ENCODE measurements around the gene GATA5.
"Not testable (repeated sequence)": the region's sequence is repeated elsewhere in the genome, so short reads cannot be mapped to it uniquely, and the experiment has no call there.

The GATA5 gene

DNA sequence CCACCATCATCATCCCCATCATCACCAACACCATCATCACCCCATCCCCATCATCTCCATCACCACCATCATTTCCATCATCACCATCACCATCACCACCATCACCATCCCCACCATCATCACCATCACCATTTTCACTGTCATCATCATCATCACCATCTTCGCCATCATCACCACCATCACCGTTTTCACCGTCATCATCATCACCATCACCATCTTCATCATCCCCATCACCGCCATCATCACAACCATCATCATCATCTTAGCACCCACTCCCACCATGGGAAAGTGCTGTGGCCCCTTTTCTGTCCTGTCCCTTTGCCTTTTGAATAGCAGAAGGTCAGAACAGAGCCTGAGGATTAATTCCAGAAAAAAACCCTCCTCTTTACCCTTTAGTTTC, 28.5 kb upstream of the GATA5 start:
- DNase-seq = no peak

DNA sequence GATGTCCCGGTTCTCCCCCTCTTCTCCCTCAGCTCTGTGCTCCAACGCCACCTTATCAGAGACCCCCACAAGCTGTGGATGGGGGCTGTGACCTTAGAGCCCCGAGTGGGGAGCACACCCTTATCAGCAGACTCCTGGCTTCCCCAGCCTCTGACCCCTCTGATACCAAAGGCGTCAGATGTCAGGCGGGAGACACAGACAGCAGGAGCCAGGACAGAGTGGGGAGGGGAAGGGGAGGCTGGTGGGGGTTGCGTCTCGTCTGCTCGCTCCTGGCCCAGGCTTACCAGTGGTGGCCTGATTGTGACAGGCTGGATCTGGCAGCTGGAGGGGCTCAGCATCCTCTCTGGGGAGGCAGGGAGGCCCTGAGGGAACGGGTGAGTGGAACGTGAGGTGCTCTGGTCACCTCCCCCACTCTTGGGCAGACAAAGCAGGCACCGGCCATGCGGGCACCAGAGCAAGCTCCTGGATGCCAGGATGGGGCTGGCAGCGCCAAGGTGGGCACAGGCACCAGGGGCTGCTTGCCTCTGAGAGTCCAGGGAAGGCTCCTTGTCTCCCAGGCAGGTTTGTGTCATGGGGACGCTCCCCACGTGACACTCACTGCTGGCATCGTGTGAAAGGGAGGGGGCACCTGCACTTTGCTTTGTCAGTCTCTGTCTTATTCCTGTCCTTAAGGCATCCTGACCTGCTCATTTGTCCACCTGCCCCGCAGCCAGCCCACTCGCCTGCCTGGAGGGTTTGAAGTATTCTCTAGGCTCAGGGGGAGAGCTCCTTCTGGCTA, 27.8 kb upstream of the GATA5 start:
- DNase-seq = no peak

DNA sequence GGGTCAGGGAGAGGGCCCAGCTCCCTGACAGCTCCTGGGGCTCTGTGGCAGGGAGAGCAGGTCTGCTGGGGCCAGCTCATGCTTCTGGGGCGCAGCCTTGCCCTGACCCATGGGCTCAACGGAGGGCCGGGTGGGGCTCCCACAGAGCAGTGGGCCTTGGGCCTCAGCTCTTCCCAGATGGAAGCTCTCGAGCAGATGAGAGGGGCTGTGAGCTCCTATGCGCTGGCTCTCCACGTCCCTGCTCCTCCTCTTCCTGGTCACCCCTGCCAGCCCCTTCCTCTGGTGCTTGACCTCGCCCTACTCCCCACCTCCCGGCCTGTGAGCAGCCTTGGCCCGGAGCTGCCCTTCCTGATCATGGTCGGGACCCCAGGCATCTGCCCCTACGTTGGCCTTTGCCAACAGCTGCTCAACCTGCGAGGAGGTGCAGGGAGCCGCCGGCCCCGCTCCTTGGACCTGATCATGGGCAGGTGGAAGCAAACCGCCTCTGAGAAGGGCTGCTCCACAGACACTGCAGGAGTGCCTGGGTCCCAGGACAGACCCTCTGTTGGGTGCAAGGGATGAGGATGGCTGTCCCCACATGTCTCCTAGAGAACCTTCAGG, 26.8 kb upstream of the GATA5 start:
- no peak for DNase-seq

DNA sequence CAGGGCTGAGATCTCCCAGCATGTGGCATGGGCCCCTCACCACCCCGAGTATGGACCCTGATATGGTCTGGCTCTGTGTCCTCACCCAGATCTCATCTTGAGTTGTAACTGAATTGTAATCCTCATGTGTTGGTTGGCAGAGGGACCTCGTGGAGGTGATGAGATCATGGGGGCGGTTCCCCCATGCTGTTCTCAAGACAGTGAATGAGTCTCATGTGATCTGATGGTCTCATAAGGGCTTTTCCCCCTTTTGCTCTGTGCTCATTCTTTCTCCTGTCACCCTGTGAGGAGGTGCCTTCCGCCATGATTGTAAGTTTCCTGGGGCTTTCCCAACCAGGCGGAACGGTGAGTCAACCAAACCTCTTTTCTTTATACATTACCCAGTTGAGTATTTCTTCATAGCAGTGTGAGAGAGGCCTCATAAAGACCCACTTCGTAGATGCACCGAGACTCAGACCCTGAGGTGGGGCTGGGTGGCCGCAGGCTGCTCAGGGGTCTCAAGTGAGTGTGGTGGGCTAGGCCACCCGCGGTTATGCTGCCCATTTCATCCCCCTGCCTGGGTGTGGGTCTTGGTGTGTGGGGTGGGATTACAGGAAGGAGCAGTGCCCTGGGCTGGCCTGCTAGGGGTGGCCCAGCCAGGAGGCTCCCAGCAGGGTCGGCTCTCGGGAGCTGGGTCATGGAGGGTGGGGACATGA, 26.2 kb upstream of the GATA5 start:
- DNase-seq = no peak

DNA sequence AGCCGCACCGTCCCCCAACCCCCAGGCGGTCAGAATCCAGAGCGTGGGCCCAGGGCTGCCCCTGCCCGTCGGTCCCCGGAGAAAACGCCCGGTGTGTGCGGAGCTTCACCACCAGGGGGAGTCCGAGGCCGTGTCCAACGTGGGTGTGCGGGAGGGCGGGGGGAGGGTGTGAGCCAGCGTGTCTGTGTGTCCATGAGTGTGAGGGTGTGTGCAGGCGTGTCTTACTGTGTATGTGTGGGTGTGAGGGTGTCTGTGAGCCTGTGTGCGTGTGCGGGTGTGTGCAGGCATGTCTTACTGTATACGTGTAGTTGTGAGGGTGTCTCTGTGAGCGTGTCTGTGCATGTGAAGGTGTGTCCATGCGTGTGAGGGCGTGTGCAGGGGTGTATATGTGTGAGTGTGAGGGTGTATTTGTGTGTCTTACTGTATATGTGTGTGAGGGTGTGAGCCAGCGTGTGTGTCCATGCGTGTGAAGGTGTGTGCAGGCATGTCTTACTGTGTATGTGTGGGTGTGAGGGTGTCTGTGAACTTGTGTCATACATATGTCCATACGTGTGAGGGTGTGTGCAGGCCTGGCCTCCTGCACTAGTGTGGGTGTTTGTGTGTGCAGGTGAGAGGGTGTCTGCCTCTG, 24.6 kb upstream of the GATA5 start:
- no peak for DNase-seq

DNA sequence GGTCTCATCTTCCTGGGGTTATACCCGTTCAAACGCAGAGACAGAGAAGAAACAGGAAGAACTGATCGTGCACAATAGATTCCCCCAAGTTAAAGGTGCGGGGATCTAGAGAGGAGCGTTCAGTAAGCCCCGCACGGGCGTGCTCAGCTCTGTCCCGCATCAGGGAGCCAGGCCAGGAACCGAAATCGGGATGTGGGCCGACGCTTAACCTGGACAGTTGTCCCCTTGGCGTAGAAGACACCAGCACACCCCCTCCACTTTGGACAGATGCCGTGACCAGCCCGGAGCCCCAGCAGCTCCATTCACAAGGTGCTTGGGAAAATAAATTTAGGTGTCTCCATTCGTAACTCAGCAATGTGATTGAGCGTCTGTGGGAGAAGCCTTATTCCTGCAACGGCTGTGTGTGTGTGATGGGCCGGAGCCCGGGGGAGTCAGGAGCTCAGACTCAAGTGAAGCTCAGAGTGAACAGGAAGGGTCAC, 24.0 kb upstream of the GATA5 start:
- no peak for DNase-seq

DNA sequence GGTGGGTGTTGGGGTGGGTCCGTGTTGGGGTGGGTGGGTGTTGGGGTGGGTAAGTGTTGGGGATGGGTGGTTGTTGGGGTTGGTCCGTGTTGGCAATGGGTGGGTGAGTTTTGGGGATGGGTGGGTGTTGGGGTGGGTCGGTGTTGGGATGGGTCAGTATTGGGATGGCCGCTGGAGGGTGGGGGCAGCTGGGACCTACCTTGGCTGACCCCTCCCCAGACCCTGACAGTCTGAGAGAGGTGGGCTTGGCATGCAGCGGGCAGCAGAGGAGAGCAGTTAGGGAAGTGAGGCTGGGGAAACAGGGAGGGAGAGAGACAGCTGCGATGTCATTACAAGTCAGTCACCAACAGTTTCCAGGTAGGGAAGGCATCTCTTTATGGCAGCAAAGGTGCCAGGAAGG, 23.1 kb upstream of the GATA5 start:
- no peak for DNase-seq

DNA sequence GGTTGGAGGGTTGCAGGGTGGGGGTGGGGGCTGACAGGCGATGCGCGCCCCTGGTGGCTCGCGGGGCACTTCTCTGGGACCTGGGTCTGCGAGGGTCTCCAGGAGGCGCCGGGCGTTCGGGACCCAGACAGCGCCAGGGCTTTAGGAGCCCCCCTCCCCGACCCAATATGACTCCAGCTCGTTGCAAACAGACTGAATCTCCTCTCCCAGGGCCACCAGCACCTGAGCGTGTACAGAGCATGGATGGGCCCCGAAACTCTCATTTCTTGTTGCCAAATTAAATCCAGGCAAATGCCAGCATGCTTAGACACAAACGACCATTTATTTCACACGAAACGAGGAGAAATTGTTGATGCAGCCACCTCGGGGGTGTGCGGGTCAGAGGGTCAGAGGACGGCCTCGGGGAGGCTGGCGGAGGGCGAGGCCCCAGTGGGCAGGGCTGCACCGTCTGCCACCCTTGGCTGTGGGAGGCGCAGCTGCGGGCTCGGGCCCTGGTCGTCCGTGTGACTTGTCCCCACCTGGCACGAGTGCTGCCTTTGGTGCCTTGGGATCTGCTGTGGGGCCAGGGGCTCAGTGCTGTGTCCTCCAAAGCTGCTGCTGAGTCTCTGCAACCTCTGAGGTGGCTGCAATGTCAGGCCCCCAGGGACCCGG, 20.9 kb upstream of the GATA5 start:
- no peak for DNase-seq

DNA sequence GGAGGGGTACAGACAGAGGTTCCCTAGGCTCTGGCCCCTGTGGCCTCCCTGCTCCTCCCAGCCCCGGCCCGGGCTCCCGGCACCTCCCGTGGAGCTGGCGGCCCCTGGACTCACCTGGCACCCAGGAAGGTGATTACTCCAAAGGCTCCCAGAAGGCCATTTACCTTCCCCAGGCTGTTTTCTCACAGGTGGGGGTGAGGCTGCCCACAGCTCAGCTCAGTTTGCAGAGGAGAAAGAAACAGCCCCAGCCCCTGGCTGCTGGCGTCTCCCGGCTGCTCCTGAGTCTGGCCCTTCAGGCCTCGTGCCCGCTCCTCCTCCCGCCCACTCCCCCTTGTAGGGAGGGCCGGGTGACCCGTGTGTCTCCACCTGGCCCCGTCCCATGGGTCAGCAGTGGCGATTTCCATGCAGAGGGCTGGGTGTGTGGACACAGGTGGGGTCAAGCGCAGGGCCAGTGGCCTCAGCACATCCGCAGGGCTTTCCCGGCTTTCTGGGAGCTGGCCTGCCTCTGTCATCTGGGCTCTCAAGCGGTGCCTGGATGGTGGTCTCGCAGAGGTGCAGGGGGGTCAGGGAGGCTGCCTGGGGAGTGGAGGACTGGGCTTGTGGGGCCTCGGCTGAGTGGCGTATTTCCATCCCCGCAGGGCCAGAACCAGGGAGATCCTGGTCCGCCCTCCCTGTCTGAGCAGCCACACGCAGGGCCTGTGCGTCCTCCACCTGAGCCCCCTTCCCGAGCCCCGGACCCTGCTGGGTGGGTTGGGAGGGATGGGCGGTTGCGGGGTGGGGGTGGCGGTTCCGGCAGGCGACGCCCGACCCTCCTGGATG, 20.2 kb upstream of the GATA5 start:
- no peak for DNase-seq

DNA sequence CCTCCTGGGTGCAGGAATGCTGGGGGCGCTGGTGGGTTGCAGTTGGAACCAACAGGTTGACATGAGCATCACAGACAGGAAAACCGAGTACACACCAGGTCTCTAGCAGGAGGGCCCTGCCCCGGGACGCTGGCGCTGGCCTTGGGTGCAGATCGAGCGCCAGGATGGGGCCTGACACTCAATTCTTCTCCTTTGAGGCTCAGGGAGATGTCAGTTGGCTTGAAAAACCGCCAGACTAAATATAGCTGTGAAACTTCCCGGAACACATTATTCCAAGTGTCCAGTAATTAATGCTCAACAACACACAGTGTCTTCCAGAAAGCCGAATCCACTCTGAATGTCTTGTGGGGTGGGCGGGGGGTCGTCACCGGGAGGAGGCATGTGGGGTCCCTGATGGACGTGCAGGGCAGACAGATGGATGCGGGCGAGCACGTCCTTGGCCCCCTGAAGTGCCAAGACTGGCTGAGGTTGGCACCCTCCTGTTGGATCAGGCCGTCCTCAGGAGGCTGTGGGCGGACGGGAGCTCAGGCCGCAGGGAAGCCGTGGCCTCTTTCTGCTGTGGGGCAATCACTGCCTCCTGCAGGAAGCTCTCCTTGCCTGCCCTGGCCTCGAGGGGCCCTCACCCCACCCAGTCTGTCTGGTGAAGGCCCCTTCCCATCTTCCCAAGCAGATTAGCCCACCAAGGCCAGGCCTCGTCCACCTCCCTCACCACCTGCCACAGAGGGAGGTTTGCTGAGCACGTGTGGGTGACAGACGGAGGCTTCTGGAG, 19.4 kb upstream of the GATA5 start:
- no peak for DNase-seq

DNA sequence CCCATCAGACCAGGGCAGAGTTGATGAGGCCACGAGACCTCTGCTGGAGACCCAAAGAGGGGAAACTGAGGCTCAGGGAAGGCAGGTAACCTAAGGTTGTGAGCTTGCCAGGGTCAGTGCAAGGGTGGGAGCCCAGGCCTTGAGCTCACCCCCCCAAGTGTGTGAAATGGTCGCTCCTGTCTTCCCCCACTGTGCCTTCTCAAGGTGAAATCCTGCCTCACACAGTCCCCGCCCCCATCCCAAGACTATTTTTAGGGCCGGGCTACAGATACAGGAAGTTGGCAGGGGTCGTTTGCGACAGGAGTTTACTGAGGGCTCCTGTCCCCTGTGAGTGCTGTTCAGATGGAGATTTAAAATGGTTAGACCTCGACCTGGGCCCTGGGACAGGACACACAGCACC, 18.7 kb upstream of the GATA5 start:
- DNase-seq = no peak

DNA sequence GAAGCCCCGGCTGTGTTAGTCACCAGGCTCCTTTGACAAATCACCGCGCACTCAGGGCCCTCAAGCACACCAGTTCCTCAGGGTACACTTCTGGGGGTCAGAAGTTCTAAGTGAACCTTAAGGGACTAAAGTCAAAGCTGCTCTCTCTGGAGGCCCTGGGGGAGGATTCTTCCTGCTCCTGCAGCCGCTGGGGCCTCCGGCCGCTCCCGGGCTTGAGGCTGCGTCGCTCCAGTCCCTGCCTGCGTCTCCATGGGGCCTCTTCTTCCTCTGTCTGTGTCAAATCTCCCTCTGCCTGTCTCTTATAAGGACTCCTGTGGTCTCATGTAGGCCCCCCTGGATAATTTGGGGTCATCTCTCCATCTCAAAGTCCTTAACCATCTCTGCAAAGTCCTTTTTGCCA, 18.1 kb upstream of the GATA5 start:
- DNase-seq = no peak

DNA sequence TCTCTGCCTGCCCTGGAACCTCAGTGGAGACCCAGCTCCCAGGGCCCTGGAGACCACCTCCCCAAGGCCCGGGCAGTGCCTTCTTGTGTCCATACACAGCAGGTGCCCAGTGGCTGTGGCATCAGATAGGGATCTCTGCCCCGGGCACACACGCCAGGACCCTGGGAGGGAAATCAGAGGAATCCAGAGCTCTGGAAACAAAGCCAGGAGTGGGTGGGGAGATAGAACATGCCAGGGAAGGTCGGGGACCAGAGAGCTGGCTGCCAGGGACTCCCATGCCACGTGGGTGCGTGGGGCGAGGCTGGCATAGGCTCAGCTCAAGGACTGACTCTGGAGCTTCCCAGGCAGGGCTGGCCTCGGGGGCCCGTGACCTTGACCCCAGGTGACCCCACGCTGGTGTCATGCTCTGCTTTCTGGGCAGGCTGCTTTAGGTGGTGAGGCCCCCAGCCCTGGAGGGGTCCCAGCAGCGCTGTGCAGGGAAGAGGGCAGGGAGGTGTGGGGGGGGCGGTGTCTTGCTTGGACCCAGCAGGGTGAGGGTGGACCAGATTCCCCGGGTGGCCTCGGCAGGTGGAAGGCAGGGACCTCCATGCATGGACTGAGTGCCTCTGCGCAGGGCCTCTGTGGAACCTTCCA, 17.6 kb upstream of the GATA5 start:
- no peak for DNase-seq

DNA sequence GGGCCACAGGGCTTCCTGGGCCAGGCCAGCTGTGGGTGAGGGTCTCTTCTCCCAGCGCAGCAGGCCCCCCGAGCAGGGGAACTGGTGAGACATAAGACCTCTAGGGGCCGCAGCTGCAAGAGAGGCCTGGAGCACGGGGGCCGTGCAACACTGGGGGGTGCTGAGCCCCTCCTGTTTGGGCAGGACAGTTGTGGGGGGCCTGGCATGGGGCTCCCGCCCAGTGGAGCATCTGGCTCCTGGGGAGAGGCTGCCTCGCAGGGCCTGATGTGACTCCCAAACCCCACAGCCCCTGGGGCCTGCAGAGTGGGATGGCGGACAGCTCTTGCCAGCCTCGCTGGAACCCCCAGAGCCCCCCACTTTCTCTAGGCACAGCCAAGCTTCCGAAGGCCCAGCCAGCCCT, 16.9 kb upstream of the GATA5 start:
- no peak for DNase-seq

DNA sequence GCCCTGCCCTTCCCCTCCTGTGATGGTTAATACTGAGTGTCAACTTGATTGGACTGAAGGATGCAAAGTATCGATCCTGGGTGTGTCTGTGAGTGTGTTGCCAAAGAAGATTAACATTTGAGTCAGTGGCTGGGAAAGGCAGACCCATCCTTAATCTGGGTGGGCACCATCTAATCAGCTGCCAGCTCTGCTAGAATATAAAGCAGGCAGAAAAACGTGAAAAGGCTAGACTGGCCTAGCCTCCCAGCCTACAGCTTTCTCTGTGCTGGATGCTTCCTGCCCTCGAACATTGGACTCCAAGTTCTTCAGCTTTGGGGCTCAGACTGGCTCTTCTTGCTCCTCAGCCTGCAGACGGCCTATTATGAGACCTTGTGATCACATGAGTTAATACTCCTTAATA, 15.0 kb upstream of the GATA5 start:
- not testable (repeated sequence) for DNase-seq

DNA sequence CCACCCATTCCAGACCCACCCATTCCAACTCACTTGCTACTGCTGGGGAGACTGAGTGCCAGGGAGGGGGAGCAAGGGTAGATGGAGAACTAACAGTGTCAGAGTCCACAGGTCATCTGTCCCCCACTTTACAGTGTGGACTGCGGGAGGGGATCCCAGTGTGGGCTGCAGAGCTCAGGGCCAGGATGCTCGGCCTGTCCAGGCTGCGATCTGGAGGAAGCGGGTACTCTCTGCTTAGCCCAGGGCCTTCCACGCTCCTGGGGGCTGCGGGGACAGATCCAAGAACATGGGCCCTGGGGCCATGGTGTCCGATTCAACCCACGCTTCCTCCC, 14.1 kb upstream of the GATA5 start:
- no peak for DNase-seq

DNA sequence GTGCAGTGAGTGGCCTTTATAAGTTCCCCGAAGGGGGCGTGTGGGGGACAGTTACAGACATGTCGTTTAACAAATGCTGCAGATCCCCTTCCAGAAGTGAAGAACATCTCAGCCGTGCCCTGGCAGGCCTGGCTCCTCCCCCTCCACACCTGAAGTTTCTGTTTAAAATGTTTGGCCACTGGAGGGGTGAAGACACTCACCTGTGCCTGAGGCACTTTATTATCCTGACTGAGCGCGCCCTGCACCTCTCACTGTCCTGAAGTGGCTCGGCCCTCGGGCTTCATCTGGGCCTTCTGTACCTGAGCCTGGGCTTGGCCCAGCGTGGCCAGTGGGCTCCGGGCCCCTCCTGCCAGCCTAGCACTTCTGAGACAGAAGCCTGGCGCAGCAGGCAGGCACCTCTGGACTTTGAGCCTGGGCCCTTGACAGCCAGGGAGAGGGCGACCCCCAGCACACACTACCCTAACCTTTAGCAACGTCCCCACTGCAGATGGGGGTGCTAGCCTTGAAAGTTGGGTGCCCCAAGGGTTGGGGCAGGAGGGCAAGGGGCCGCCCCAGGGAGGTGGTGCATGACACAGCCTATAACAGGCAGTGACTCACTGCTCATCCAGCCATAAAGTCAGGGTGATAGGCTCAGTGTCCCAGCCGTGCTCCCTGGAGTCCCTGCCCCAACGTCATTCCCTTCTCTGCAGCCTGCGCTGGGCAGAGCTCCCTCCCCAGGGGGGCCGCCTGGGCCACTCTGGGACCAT, 13.6 kb upstream of the GATA5 start:
- DNase-seq = no peak

DNA sequence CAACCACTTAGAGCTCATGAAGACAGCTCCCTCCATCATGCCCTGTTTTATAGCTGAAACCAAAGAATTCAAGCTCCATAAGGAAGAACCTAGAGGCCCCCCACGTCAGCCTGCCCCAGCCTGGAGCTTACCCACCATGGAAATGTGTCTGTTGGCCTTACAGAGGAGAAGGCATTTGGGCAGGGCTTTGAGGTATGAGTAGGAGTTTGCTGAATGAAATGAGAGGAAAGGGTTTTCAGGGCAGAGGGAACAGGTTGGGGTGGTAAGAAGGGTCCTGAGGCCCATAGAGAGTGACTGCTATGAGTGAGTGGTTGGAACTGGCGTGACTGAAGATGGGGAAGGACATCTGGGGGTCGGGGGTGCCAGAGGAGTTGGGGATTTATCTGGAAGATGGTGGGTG, 12.7 kb upstream of the GATA5 start:
- DNase-seq = no peak

DNA sequence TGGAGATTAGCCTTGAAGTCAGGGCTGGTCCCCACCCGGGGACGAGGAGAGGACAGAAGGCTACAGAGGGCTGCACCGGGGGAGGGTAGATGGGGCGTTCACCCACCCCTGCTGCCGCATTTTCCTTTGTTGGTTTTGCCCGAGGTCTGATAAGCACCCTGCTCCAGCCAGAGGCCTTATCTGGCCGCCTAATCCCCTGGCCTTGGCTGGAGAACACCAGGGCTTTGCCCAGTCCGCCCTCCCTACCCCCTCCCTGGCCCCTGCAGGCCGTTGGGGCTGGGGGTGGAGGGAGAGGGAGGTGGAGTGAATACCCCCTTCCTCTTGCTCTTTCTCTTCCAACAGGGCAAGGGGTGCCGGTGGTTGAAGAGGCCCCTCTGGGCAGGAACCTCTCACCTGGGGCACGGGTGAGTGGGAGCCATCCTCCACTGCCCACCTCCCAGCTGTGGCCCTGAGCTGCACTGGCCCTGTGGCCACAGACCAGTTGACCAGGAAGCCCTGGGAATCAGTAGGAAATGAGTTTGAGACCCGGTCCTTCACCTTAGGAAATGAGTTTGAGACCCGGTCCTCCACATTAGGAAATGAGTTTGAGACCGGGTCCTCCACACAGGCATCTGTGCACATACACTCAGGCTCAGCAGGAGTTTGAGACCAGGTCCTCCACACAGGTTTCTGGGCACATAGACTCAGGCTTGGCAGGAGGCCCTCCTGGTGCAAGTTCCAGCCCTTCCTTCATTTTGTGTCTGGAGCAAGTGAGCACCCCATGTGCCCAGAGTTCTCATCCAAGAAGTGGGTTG, 12.0 kb upstream of the GATA5 start:
- DNase-seq = no peak

DNA sequence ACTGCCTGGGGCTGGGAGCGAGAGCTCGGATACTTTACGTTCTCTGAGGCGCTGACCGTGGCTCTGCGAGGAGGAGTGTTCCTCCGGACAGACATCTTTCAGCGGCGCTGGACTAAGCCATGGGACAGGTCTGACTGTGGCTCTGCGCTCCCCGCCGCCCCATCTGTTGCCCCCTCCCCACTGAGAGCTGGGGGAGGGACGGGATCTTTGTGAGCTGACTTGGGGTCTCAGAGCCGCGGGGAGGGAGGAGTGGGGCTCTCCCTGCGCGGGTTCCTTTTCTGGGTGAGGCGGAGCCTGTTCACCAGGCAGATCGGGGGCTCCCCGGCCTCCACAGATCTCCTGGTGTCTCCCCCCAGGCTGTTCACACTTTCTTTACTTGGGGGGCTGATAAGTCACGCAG, 11.3 kb upstream of the GATA5 start:
- no peak for DNase-seq
